Fibroblast of skin of abdomen (primary cell): Measurements from ENCODE around the gene OVOL1.
A peak's percentile ranks its signal among the peaks of the same experiment; 100 is the strongest.
"Not testable (repeated sequence)": the region's sequence is repeated elsewhere in the genome, so short reads cannot be mapped to it uniquely, and the experiment has no call there.

ENCODE experiments used
- DNase-seq: peaks from one replicate; pipeline ENCODE4 v3.0.0-alpha.2; 2013

The OVOL1 gene

GRCh38 chr11:65817312-65817834 lies 30.5 kb downstream of the OVOL1 start:
- DNase-seq = peak; percentile 36

DNA sequence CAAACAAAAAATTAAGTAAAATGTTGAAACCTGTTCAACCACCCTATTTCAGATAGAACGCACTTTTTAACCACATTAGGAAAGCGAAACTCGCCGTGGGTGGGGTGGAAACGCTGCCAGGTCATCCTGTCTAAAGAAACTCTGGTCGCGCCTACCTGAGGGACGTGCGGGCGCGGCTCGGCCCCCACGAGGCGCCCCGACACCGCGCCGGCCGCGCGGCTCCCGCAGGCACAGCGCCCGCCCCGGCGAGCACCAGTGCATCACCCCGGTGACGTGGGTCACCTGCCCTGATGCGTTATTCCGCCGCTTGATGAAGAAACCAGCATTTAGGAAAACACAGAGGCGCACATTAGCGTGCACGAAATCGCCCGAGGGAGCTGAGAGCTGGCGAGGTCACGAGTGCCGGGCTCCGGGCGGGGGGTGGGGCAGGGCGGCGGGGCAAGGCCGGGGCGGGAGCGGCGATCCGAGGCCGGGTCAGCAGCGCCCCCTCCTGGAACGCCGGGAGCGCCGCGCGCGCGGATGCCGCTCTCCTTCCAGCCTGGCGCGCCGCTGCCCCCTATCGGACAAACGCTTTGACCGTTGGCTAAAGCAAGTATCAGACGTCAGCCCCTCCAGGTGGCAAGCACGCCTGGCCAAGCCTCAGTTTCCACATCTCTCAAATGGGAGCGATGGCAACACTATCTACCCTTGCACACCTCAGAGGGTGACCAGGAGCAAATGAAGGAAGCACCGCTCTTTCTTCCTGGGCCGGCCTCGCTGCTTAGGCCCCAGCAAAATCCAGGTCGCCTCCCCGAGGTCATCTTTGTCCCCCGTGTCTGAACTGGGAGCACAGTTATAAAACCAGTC lies 31.2 kb downstream of the OVOL1 start:
- DNase-seq = peak; percentile 82

GRCh38 chr11:65821107-65821506 lies 34.2 kb downstream of the OVOL1 start:
- DNase-seq = no peak

DNA sequence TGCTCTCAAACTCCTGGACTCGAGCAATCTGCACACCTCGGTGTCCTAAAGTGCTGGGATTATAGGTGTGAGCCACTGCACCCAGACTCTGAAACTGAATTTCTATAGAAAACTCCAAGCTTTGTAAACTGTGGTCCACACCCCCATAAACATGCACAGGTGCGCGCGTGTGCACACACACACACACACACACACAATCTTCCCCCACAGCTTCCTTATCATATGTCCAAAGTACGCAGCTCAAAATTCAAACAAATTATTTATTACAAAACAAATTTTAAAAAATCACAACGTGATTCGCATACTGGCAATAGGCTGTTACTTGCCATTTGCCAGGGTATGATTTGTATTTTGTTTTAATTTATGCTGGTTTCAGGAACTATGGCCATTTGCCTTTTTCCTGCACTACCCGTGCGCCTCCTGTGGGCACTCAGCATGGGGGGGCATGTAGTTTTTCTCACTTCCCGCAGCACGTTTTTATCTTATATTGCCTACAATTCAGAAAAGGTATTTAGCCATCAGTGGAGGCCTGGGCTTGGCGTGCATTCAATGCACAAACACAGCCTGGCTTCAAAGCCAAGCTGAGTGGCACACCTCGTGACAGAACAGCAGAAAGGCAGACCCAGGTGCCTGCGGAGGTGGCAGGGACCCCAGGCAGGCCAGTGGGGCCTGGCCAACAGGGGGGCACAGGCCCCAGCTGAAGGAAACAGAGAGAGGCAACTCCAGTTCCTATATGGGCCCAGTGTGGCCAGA lies 36.1 kb downstream of the OVOL1 start:
- no peak for DNase-seq

DNA sequence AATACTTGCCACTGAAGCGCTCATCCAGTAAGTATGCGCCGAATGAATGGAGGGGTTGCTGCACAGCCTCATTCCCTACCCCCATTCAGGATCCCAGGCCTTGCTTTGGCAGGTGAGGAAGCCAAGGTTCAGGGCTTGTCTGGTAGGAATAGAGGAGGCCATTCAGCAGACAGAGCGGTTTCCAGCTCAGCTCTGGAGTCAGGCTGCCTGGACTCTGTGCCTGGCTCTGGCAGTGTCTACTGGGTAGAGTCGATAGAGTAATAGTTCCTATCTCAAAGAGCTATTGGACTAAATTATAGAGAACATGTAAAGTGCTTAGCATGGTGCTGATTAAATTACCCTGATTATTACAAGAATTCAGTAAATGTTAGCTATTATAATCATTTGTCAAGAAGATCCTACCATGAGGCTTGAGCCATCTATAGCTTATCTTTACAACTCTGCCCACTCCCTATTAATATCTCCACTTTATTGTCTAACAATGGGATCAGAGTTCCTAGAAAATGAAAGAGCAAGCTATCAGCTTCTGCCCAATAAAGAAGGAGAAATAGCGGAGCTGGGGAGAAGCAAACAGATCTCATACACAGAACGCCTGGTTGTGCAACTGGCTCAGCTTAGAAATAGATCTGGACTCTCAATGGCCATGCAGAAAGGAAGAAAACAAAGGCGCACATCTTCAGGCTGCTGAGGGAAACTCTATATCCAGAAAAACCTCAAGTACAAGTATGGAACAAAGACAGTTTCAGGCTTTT lies 40.3 kb downstream of the OVOL1 start:
- DNase-seq = no peak

DNA sequence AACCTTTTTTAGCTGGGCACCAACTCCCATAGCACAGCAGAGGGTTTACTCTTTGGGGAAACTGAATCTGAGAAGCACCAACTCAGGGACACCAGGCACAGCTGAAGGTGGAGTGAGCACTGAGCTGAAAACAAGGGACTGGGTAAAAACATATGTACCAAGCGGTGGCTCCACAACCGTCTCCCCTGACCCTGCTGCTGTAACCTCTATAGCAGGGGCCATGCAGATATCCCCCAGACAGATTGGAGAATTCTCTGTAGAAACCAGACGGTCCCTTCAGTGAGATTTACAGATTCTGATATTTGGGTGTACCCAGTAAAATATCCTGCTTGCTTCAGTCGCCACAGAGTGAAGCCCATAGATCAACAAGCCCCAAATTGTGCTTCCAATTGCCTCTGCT lies 42.6 kb downstream of the OVOL1 start:
- no peak for DNase-seq

GRCh38 chr11:65832231-65832630 lies 45.4 kb downstream of the OVOL1 start:
- not testable (repeated sequence) for DNase-seq

DNA sequence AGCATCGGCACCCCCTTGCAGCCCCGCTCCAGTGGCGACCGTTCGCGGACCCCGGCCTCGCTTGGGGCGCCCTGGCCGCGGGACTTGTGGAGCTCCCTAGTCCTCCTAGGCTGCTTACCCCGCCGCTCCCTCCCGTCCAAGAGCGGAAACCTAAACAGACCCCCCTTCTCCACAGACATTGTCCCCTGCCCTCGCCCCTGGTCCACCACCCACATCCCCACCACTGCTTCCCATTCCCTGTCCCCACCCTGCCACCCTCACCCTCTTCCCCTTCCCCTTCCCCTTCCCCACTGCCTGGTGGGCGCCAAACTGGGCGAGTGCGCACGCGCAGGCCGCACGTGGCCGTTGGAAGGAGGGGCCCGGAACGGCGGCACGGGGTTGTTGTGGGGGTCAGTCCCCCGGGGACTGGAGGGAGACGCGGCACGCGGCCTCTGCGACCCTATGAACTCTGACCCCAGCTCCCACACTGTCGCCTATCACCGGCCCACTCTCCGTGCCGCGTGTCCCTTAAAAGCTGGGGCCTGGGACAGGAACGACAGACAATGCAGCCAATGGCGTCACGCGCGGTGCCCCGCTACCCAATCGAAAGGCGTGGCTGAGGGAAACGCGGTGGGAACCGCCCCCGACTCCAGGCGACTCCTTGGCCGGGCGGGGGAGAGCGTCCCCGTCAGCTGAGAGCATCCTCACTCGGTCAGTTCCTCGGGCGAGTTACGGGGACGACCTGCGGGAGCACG lies 46.6 kb downstream of the OVOL1 start, which contains the start of gene SNX32:
Gene SNX32, plus strand, starts transcription at position 667 of the 734 bp plus-strand sequence. CDS start 103 bp downstream, outside the sequence.
- peak; percentile 92 for DNase-seq

- no peak for DNase-seq
Measured at GRCh38 chr11:65834202-65834601, 47.3 kb downstream of the OVOL1 start.

- no peak for DNase-seq
Measured at GRCh38 chr11:65842144-65842543, 55.3 kb downstream of the OVOL1 start.

GRCh38 chr11:65843811-65844210 lies 56.9 kb downstream of the OVOL1 start:
- DNase-seq = no peak

GRCh38 chr11:65844231-65844872 lies 57.5 kb downstream of the OVOL1 start:
- no peak for DNase-seq
